Transverse colon (tissue), 4 donors: ENCODE results near the gene AK4. TPM values are rescaled to one million over a fixed set of nuclear protein-coding genes. Genes with fewer than 3 reads are reported as not detected.

ENCODE experiments used
- DNase-seq: peaks from one replicate; pipeline ENCODE4 v3.0.0-alpha.2; 2019
- H3K27ac ChIP-seq, 4 donors: fragments of 200-600 bp; sonication (generic); 2 replicates each; pipeline ENCODE4 v1.5.1; 2016 to 2018; ENCODE audit warnings: inconsistent platforms in 4 of 4
- H3K27me3 ChIP-seq: fragments of 200-600 bp; sonication (generic); 2 replicates; pipeline ENCODE4 v1.5.1; 2017; ENCODE audit warnings: inconsistent platforms
- H3K36me3 ChIP-seq, 4 donors: fragments of 200-600 bp; sonication (generic); 2 replicates each; pipeline ENCODE4 v1.5.1; 2017 to 2019; ENCODE audit warnings: inconsistent platforms in 4 of 4
- H3K4me1 ChIP-seq, 4 donors: fragments of 200-600 bp; sonication (generic); 2 replicates each; pipeline ENCODE4 v1.5.1; 2017 to 2020; ENCODE audit warnings: inconsistent platforms in 4 of 4
- H3K4me3 ChIP-seq, 4 donors: fragments of 200-600 bp; sonication (generic); 1 replicate in 1 of 4; 2 replicates in 3 of 4; pipeline versions ENCODE4 v1.5.1 to v1.6.1; 2017 to 2019; ENCODE audit warnings: inconsistent platforms in 4 of 4
- H3K9me3 ChIP-seq, 2 donors: fragments of 200-600 bp; sonication (generic); 2 replicates each; pipeline ENCODE4 v1.5.1; 2017 to 2019; ENCODE audit warnings: inconsistent platforms in 2 of 2
- EP300 ChIP-seq: sonication (generic); formaldehyde crosslinking; IDR thresholded peaks from one replicate; pipeline ENCODE4 v1.6.1; 2017; ENCODE audit warnings: antibody characterized with exemption, low read depth
- POLR2A ChIP-seq: fragments of 450-650 bp; IDR thresholded peaks from one replicate; pipeline ENCODE4 v1.6.1; 2016; ENCODE audit warnings: antibody characterized with exemption, mild to moderate bottlenecking, moderate library complexity
- POLR2AphosphoS5 ChIP-seq, 3 donors: sonication (generic); formaldehyde crosslinking; IDR thresholded peaks; one replicate each; pipeline ENCODE4 v1.6.1; 2016; ENCODE audit warnings: antibody characterized with exemption in 3 of 3
- WGBS, 2 donors: methylation state at CpG; one replicate each; pipeline ENCODE4 v1.1.5; 2018; ENCODE audit warnings: low coverage in 1 of 2; 5-methylcytosine and 5-hydroxymethylcytosine counted together
- in situ Hi-C, 4 donors: fragments of 200-750 bp; cut with MboI; loops; one replicate each; pipeline versions ENCODE4 v1.15.0 to v1.15.1; 2017; ENCODE audit warnings: low sequenced_read_pairs in 3 of 4, low pct_ligation_motif_present in 1 of 4, low pct_unique_long_range_greater_than_20kb in 1 of 4
- intact Hi-C: fragments of 100-400 bp; cut with DNase I; formaldehyde crosslinking; loops from one replicate; pipeline ENCODE4 v1.15.1; 2023; ENCODE audit warnings: low total_unique reads
- total RNA-seq, 4 donors: library from RNA; depleted of rRNA; stranded (reverse); fragments of >200 nt; gene quantifications; one replicate each; pipeline ENCODE4 v1.1.0, GENCODE V29; 2016
- TF ChIP-seq, protein P1 (sequence below), 5 experiments: fragments of 200-600 bp in 3 of 5; fragments of 450-650 bp in 2 of 5; sonication (generic) in 3 of 5; IDR thresholded peaks; 1 replicate in 2 of 5; 2 replicates in 3 of 5; pipeline ENCODE4 v1.5.1; 2016 to 2017; ENCODE audit warnings: antibody characterized with exemption in 5 of 5, inconsistent platforms in 3 of 5, mild to moderate bottlenecking in 2 of 5, moderate library complexity in 1 of 5

The AK4 gene
- total RNA-seq, 4 donors from 2014 or later = 12.0 to 42.8 (median 36.1) TPM

DNA sequence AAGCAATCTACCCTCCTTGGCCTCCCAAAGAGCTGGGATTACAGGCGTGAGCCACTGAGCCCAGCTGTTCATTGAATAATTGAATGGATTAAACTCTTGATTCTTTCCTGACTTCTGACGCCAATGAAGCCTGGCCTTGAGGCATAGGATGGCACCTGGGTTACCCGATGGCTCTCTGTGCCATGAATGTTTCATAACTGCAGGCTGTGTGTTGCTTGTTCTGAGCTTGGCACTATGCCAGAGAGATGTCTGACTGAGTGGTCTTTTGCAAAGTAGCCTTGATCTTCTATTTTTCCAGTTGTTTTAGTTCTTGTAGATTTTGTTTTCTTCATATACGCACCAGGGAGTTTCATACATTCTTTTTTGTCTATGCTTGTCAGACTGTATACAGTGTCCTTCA is 38.5 kb upstream of the AK4 start:
- Histone ChIP-seq H3K4me3 (no peak overlapping the region), H3K4me1 (peaks cover 0 to 7% (median 3%) of the 10 kb centered on the region in 4 donors), H3K27ac (no peak overlapping the region), H3K36me3 (no peaks in the 10 kb centered on the region), H3K9me3 (no peaks in the 10 kb centered on the region), H3K27me3 (no peaks in the 10 kb centered on the region)
- 78 to 100% methylated on average over 1 to 4 of the region's 4 CpGs for WGBS, 2 donors
- intact Hi-C loops = no loop called here
- no peak for TF ChIP-seq EP300
- no peak for TF ChIP-seq POLR2A
- TF ChIP-seq, protein P1, sequence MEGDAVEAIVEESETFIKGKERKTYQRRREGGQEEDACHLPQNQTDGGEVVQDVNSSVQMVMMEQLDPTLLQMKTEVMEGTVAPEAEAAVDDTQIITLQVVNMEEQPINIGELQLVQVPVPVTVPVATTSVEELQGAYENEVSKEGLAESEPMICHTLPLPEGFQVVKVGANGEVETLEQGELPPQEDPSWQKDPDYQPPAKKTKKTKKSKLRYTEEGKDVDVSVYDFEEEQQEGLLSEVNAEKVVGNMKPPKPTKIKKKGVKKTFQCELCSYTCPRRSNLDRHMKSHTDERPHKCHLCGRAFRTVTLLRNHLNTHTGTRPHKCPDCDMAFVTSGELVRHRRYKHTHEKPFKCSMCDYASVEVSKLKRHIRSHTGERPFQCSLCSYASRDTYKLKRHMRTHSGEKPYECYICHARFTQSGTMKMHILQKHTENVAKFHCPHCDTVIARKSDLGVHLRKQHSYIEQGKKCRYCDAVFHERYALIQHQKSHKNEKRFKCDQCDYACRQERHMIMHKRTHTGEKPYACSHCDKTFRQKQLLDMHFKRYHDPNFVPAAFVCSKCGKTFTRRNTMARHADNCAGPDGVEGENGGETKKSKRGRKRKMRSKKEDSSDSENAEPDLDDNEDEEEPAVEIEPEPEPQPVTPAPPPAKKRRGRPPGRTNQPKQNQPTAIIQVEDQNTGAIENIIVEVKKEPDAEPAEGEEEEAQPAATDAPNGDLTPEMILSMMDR (IDR thresholded peaks at IDR 0.05) = no peak
- TF ChIP-seq POLR2AphosphoS5 (IDR thresholded peaks at IDR 0.05) = no peak
- no peak for DNase-seq
- in situ Hi-C loops = loop anchor here in 1 of 4 donors (25.0 kb wide), 1 partner anchor 578 kb away; no protein-coding TSS in a partner anchor

DNA sequence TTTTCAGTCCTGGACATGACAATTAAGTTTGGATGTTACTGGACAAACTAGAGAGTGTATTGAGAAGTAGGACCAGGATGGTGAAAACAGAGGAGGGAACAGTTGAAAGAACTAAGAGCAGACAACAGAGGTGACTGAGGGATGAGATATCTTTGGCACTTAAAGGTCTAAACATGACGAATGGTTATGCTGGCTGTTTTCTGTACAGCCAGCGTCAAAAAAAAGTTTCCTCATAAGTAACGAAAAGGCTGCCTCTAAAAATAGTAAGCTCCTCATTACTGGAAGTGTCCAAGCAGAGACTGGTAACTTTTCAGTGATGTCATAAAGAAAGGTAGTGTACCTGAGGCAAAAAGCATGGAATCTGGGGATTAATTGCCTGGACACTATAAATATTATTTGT is 35.2 kb upstream of the AK4 start:
- Histone ChIP-seq H3K36me3 (no peaks in the 10 kb centered on the region), H3K27ac (no peak overlapping the region), H3K4me1 (peaks cover 0 to 9% (median 3%) of the 10 kb centered on the region in 4 donors), H3K27me3 (no peaks in the 10 kb centered on the region), H3K4me3 (no peak overlapping the region), H3K9me3 (no peaks in the 10 kb centered on the region)
- intact Hi-C loops (no loop called here), in situ Hi-C loops (loop anchor here in 1 of 4 donors (25.0 kb wide), 1 partner anchor 574 kb away; no protein-coding TSS in a partner anchor)
- WGBS, 2 donors = 64 to 68% methylated on average over 3 of the region's 3 CpGs
- DNase-seq = no peak
- TF ChIP-seq, protein P1 (IDR thresholded peaks at IDR 0.05) = no peak
- TF ChIP-seq POLR2A (no peak), EP300 (no peak), POLR2AphosphoS5 (IDR thresholded peaks at IDR 0.05) (no peak)

DNA sequence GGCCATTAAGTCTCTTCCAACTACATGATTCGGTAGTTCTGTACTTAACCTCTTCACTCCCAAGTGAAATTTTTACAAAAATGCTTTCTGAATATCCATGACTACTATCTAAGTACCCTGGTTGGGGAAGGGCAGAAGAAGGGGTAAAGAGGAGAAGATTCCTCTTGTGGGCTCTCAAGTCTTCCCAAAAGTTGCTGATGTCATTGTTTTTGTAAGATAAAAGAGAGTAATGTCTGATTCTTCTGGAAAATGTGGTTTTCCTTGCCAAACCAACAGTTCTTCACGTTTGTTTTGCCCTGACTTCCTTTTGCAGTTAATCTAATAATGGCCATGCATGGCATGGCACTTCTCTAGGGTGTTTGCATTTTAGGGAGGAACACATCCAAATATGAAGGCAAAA is 34.7 kb upstream of the AK4 start:
- in situ Hi-C loops = loop anchor here in 1 of 4 donors (25.0 kb wide), 1 partner anchor 574 kb away; no protein-coding TSS in a partner anchor
- H3K9me3 ChIP-seq = no peaks in the 10 kb centered on the region
- no peaks in the 10 kb centered on the region for H3K27me3 ChIP-seq
- H3K4me1 ChIP-seq = peaks cover 0 to 9% (median 3%) of the 10 kb centered on the region in 4 donors
- H3K27ac ChIP-seq = no peak overlapping the region
- TF ChIP-seq POLR2AphosphoS5 (IDR thresholded peaks at IDR 0.05) (no peak), EP300 (no peak), POLR2A (no peak)
- TF ChIP-seq, protein P1 (IDR thresholded peaks at IDR 0.05) = no peak
- WGBS, 2 donors = 27 to 33% methylated on average over 2 of the region's 2 CpGs
- no peak overlapping the region for H3K4me3 ChIP-seq
- no peak for DNase-seq
- intact Hi-C loops = no loop called here
- no peaks in the 10 kb centered on the region for H3K36me3 ChIP-seq

DNA sequence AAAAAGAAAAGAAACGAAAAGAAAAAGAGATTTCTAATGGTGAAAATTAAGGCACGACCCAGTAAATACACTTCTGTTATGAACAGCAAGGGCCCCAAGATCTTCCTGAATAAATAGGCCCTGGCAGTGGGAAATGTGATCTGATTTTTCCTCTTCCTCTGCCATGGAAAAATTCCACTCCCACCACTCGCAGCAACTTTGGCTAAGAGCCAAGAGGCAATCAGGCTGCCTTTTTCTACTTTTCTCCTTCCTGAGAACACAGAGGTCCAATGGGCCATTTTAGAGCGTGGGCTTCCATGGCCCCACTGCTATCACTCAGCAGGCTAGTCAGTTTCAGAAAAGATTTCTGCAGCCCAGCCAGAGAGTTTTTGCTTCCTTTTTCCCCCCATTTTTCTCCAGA is 33.7 kb upstream of the AK4 start:
- TF ChIP-seq POLR2A = no peak
- TF ChIP-seq, protein P1 (IDR thresholded peaks at IDR 0.05) = no peak
- TF ChIP-seq EP300 = no peak
- no peak for TF ChIP-seq POLR2AphosphoS5 (IDR thresholded peaks at IDR 0.05)
- no peaks in the 10 kb centered on the region for H3K9me3 ChIP-seq
- H3K4me3 ChIP-seq = no peak overlapping the region
- H3K4me1 ChIP-seq = peaks cover 0 to 4% (median 0%) of the 10 kb centered on the region in 4 donors
- no peaks in the 10 kb centered on the region for H3K36me3 ChIP-seq
- H3K27me3 ChIP-seq = no peaks in the 10 kb centered on the region
- in situ Hi-C loops = loop anchor here in 1 of 4 donors (25.0 kb wide), 1 partner anchor 573 kb away; no protein-coding TSS in a partner anchor
- peak overlapping the region in 2 of 4 donors; percentile 34 to 41 for H3K27ac ChIP-seq
- intact Hi-C loops = no loop called here
- WGBS, 2 donors = 54 to 65% methylated on average over 2 to 4 of the region's 4 CpGs
- no peak for DNase-seq
